H1 (cell line): ENCODE measurements around the gene ATP6V1B1. TPM values are rescaled to one million over a fixed set of nuclear protein-coding genes. Genes with fewer than 3 reads are reported as not detected.

Source experiments
- CTCF ChIA-PET: fragments of 300-600 bp; sonication (Branson Sonifier 250); formaldehyde crosslinking; loops from one replicate; lab custom pipeline; 2021; ENCODE audit not compliant: partially characterized antibody; lab: Charles Lee
- POLR2A ChIA-PET: fragments of 300-600 bp; sonication (Branson Sonifier 250); formaldehyde crosslinking; loops from one replicate; lab custom pipeline; 2021; ENCODE audit warnings: inconsistent platforms; ENCODE audit not compliant: partially characterized antibody; lab: Charles Lee
- DNase-seq, 2 experiments: peaks; one replicate each; pipeline versions ENCODE4 v3.0.0 to v3.0.0-alpha.2; 2010 to 2022; ENCODE audit warnings: low spot score in 2 of 2, low read depth in 1 of 2, mixed read lengths in 1 of 2
- FAIRE-seq: peaks from 2 replicates; lab custom pipeline; 2011; peaks lifted over from hg19 to GRCh38; lab: Jason Lieb, UNC
- H2AFZ ChIP-seq: 2 replicates; pipeline ENCODE4 v1.8.1; 2012; ENCODE audit warnings: low read length, inconsistent platforms
- H2AK5ac ChIP-seq: 2 replicates; pipeline ENCODE4 v1.6.1; 2013; ENCODE audit warnings: low read depth, low read length
- H2BK120ac ChIP-seq: replicated peaks from 2 replicates; pipeline ENCODE3; 2013; ENCODE audit warnings: low read depth, low read length, inconsistent platforms
- H2BK12ac ChIP-seq: 2 replicates; pipeline ENCODE4 v1.6.1; 2013; ENCODE audit warnings: low read depth, low read length
- H2BK15ac ChIP-seq: 2 replicates; pipeline ENCODE4 v1.6.1; 2013; ENCODE audit warnings: low read length
- H2BK20ac ChIP-seq: 2 replicates; pipeline ENCODE4 v1.6.1; 2013; ENCODE audit warnings: low read length
- H2BK5ac ChIP-seq: 2 replicates; pipeline ENCODE4 v1.6.1; 2013; ENCODE audit warnings: low read depth, low read length
- H3K14ac ChIP-seq: 2 replicates; pipeline ENCODE4 v1.6.1; 2013; ENCODE audit warnings: inconsistent platforms; ENCODE audit not compliant: insufficient read length
- H3K18ac ChIP-seq: 2 replicates; pipeline ENCODE4 v1.6.1; 2013; ENCODE audit warnings: low read length; ENCODE audit errors: extremely low read depth
- H3K23ac ChIP-seq: 2 replicates; pipeline ENCODE4 v1.6.1; 2013; ENCODE audit warnings: inconsistent platforms; ENCODE audit not compliant: insufficient read length
- H3K23me2 ChIP-seq: 2 replicates; pipeline ENCODE4 v1.6.1; 2013; ENCODE audit warnings: low read depth, low read length
- H3K27ac ChIP-seq: 2 replicates; pipeline ENCODE4 v1.6.1; 2011; ENCODE audit warnings: low read depth, low read length, inconsistent platforms
- H3K27me3 ChIP-seq, 4 experiments: replicated peaks in 1 of 4; 1 replicate in 1 of 4; 2 replicates in 3 of 4; pipeline versions ENCODE4 v1.6.1 to v1.8.1; 2011 to 2013; ENCODE audit warnings: low read length in 3 of 4, mild to moderate bottlenecking in 3 of 4, inconsistent platforms in 2 of 4, mixed read lengths in 2 of 4, moderate library complexity in 1 of 4; ENCODE audit not compliant: control insufficient read depth in 3 of 4, insufficient read depth in 3 of 4; ENCODE audit errors: extremely low read depth in 1 of 4
- H3K36me3 ChIP-seq, 4 experiments: 2 replicates each; pipeline versions ENCODE4 v1.6.1 to v1.8.1; 2011 to 2013; ENCODE audit warnings: mild to moderate bottlenecking in 4 of 4, low read length in 3 of 4, moderate library complexity in 2 of 4, control low read depth in 1 of 4, inconsistent platforms in 1 of 4; ENCODE audit not compliant: insufficient read depth in 4 of 4, control insufficient read depth in 2 of 4
- H3K4ac ChIP-seq: replicated peaks from 2 replicates; pipeline ENCODE3; 2013; ENCODE audit warnings: low read length, low read depth, mixed read lengths, inconsistent platforms; ENCODE audit not compliant: insufficient read length
- H3K4me1 ChIP-seq, 4 experiments: replicated peaks in 1 of 4; 1 replicate in 1 of 4; 2 replicates in 3 of 4; pipeline versions ENCODE4 v1.6.1 to v1.8.1; 2011 to 2013; ENCODE audit warnings: low read length in 3 of 4, inconsistent platforms in 2 of 4, mixed read lengths in 1 of 4; ENCODE audit not compliant: insufficient read depth in 4 of 4, control insufficient read depth in 3 of 4
- H3K4me2 ChIP-seq, 2 experiments: 2 replicates each; pipeline versions ENCODE4 v1.6.1 to v1.8.1; 2011 to 2013; ENCODE audit warnings: low read depth in 2 of 2, low read length in 2 of 2, control low read depth in 1 of 2, inconsistent platforms in 1 of 2, mild to moderate bottlenecking in 1 of 2; ENCODE audit not compliant: insufficient read depth in 1 of 2
- H3K4me3 ChIP-seq, 4 experiments: fragments of 200-600, 300-600 bp in 1 of 4; sonication (generic), shearing (Covaris generic), sonication (Bioruptor Twin) in 1 of 4; 2 replicates each; pipeline versions ENCODE4 v1.5.1 to v1.8.1; 2011 to 2016; ENCODE audit warnings: low read length in 4 of 4, low read depth in 3 of 4, control low read depth in 2 of 4, inconsistent platforms in 2 of 4, mild to moderate bottlenecking in 2 of 4, mixed read lengths in 1 of 4, moderate library complexity in 1 of 4; ENCODE audit not compliant: insufficient read depth in 2 of 4; ENCODE audit errors: extremely low read depth in 1 of 4
- H3K56ac ChIP-seq: replicated peaks from 2 replicates; pipeline ENCODE3; 2013; ENCODE audit warnings: low read depth, mild to moderate bottlenecking, mixed read lengths, low read length, inconsistent platforms; ENCODE audit not compliant: insufficient read length
- H3K79me1 ChIP-seq: 2 replicates; pipeline ENCODE4 v1.6.1; 2013; ENCODE audit warnings: low read depth, low read length, control low read depth
- H3K79me2 ChIP-seq, 2 experiments: 2 replicates each; pipeline versions ENCODE4 v1.6.1 to v1.8.1; 2012 to 2013; ENCODE audit warnings: low read length in 2 of 2, mild to moderate bottlenecking in 2 of 2, inconsistent platforms in 1 of 2; ENCODE audit not compliant: insufficient read depth in 2 of 2, control insufficient read depth in 1 of 2
- H3K9ac ChIP-seq, 4 experiments: replicated peaks in 1 of 4; 1 replicate in 1 of 4; 2 replicates in 3 of 4; pipeline versions ENCODE4 v1.6.1 to v1.8.1; 2011 to 2013; ENCODE audit warnings: low read depth in 3 of 4, low read length in 3 of 4, control low read depth in 2 of 4, mild to moderate bottlenecking in 2 of 4, moderate library complexity in 2 of 4, inconsistent platforms in 1 of 4; ENCODE audit errors: extremely low read depth in 1 of 4
- H3K9me3 ChIP-seq, 2 experiments: 2 replicates each; pipeline versions ENCODE4 v1.6.1 to v1.8.1; 2012 to 2013; ENCODE audit warnings: mild to moderate bottlenecking in 2 of 2, moderate library complexity in 2 of 2, control low read depth in 1 of 2, inconsistent platforms in 1 of 2, low read depth in 1 of 2, low read length in 1 of 2, mixed read lengths in 1 of 2; ENCODE audit not compliant: insufficient read depth in 2 of 2
- H4K20me1 ChIP-seq, 2 experiments: replicated peaks in 1 of 2; 2 replicates each; pipeline versions ENCODE3 to v1.8.1; 2011 to 2013; ENCODE audit warnings: inconsistent platforms in 2 of 2, low read length in 2 of 2, mild to moderate bottlenecking in 1 of 2; ENCODE audit not compliant: insufficient read depth in 2 of 2, control insufficient read depth in 1 of 2
- H4K5ac ChIP-seq: 2 replicates; pipeline ENCODE4 v1.6.1; 2013; ENCODE audit warnings: low read length, low read depth, mixed read lengths, inconsistent platforms; ENCODE audit not compliant: insufficient read length
- H4K8ac ChIP-seq: 2 replicates; pipeline ENCODE4 v1.8.0; 2013; ENCODE audit warnings: mild to moderate bottlenecking, moderate library complexity, low read length, inconsistent platforms; ENCODE audit not compliant: insufficient read depth; ENCODE audit errors: extremely low read depth
- H4K91ac ChIP-seq: replicated peaks from 2 replicates; pipeline ENCODE3; 2013; ENCODE audit warnings: low read length, mixed read lengths, inconsistent platforms; ENCODE audit not compliant: insufficient read length
- ASH2L ChIP-seq: fragments of 200-600, 300-600 bp; sonication (generic); IDR thresholded peaks from one replicate; pipeline ENCODE4 v1.7.1; 2017; ENCODE audit warnings: low read length
- BACH1 ChIP-seq: IDR thresholded peaks from 2 replicates; pipeline ENCODE4 v1.6.1; 2012; ENCODE audit warnings: low read length, improper control_type of control experiment
- BCL11A ChIP-seq, 2 experiments: IDR thresholded peaks; one replicate each; pipeline ENCODE4 v1.6.1; 2011; ENCODE audit warnings: low read depth in 2 of 2, low read length in 2 of 2, mild to moderate bottlenecking in 2 of 2
- CBX5 ChIP-seq: fragments of 300-800, 300-1000 bp; sonication (generic); IDR thresholded peaks from 2 replicates; pipeline ENCODE4 v1.7.1; 2016; ENCODE audit warnings: antibody characterized with exemption, low read length, low read depth
- SAP30 ChIP-seq: fragments of 300-600 bp; sonication (generic); IDR thresholded peaks from 2 replicates; pipeline ENCODE4 v1.7.1; 2012; ENCODE audit warnings: low read length, moderate library complexity, mild to moderate bottlenecking, inconsistent platforms; ENCODE audit not compliant: insufficient read depth, insufficient replicate concordance
- SIN3A ChIP-seq, 2 experiments: IDR thresholded peaks in 1 of 2; conservative IDR thresholded peaks in 1 of 2; 2 replicates each; pipeline ENCODE4 v1.6.1; 2011 to 2012; ENCODE audit warnings: low read length in 2 of 2, improper control_type of control experiment in 1 of 2, low read depth in 1 of 2, mild to moderate bottlenecking in 1 of 2
- SP1 ChIP-seq: IDR thresholded peaks from 2 replicates; pipeline ENCODE4 v1.6.1; 2011; ENCODE audit warnings: low read depth, low read length
- SRF ChIP-seq: IDR thresholded peaks from 2 replicates; pipeline ENCODE4 v1.6.1; 2011; ENCODE audit warnings: mild to moderate bottlenecking, low read depth, low read length, moderate library complexity
- SUZ12 ChIP-seq: fragments of 200-600 bp; sonication (generic); IDR thresholded peaks from 2 replicates; pipeline ENCODE4 v1.6.1; 2012; ENCODE audit warnings: mild to moderate bottlenecking, inconsistent platforms, low read length, moderate library complexity, mixed read lengths
- USF2 ChIP-seq: IDR thresholded peaks from 2 replicates; pipeline ENCODE4 v1.6.1; 2011; ENCODE audit warnings: low read length, improper control_type of control experiment
- WGBS, 2 experiments: shearing (Covaris generic) in 1 of 2; methylation state at CpG; one replicate each; pipeline versions ENCODE4 v1.1.6 to v1.1.7; 2013 to 2015; ENCODE audit warnings: low lambda C conversion rate in 2 of 2, mixed read lengths in 2 of 2, inconsistent platforms in 1 of 2, low coverage in 1 of 2, missing lambda C conversion rate in 1 of 2; ENCODE audit not compliant: insufficient replicate concordance in 2 of 2, insufficient coverage in 1 of 2, insufficient read length in 1 of 2; ENCODE audit errors: extremely low coverage in 1 of 2, missing lambda C conversion rate in 1 of 2; 5-methylcytosine and 5-hydroxymethylcytosine counted together
- polyA plus RNA-seq, 7 experiments: library from polyadenylated mRNA; depleted of rRNA in 3 of 7; stranded (reverse) in 5 of 7; unstranded in 2 of 7; fragments of >200 nt in 5 of 7; fragments of 200-250 nt in 2 of 7; gene quantifications; 1 replicate in 5 of 7; 2 replicates in 1 of 7; 4 replicates in 1 of 7; pipeline versions ENCODE4 v1.2.1 to v1.2.3, GENCODE V29; 2011 to 2013; ENCODE audit warnings: missing spikeins in 2 of 7, mixed read lengths in 2 of 7
- total RNA-seq: library from RNA; stranded (reverse); fragmentation: NEBNext Ultra II Directional; extraction: Animal tissue kit (Norgen Biotek cat#: 25700); gene quantifications from 2 replicates; pipeline ENCODE4 v1.2.1, GENCODE V29; 2021

ATP6V1B1 gene
- total and polyA plus RNA-seq, 2 of the 8 experiments (the other 6 are each of a cell fraction or from before 2014, with no cell fraction given), result not detected

GRCh38 chr2:70901227-70902066 lies 34.3 kb upstream of the ATP6V1B1 start:
- Histone ChIP-seq H4K91ac (no peak overlapping the region), H3K79me1 (no peaks in the 10 kb centered on the region), H2AK5ac (no peak overlapping the region), H3K4ac (no peak overlapping the region), H3K18ac (peak overlapping the region; percentile 85; the same call in 1 of the 2 replicates), H2BK120ac (no peak overlapping the region), H3K27me3 (peaks cover 98 to 99% (median 99%) of the 10 kb centered on the region in 4 experiments), H2BK5ac (peak overlapping the region; percentile 30; the same call in 1 of the 2 replicates), H3K4me1 (peaks cover 0 to 34% (median 25%) of the 10 kb centered on the region in 4 experiments; a peak in 6 of 7 replicates), H2BK15ac (peak overlapping the region; percentile 99; the same call in 1 of the 2 replicates), H4K20me1 (peaks cover 24 to 41% of the 10 kb centered on the region in 2 experiments), H2BK20ac (peak overlapping the region; percentile 61; the same call in 1 of the 2 replicates), H3K56ac (no peak overlapping the region), H3K36me3 (no peaks in the 10 kb centered on the region), H3K14ac (no peak overlapping the region), H3K23ac (no peak overlapping the region), H4K5ac (no peak overlapping the region), H4K8ac (peak overlapping the region; percentile 35; the same call in 1 of the 2 replicates), H3K4me2 (peak overlapping the region; percentile 81 to 88), H3K9ac (no peak overlapping the region), H3K27ac (no peak overlapping the region), H2BK12ac (peak overlapping the region; percentile 60; the same call in 1 of the 2 replicates), H2AFZ (0 out of 2 replicates have a peak overlapping the region, but pooled peaks have one; percentile 37), H3K23me2 (peaks cover 16% of the 10 kb centered on the region), H3K9me3 (no peaks in the 10 kb centered on the region), H3K79me2 (no peaks in the 10 kb centered on the region), H3K4me3 (peak overlapping the region; percentile 24 to 60 (median 40))
- no peak for FAIRE-seq
- WGBS, 2 experiments, result 2% methylated on average over 61 of the region's 79 CpGs; no CpG with 5 or more reads in 1 of the 2 experiments
- CTCF ChIA-PET, result interaction anchor here (0.5 to 1.9 kb wide), 4 partner anchors 30 to 76 kb away, joined by 3 to 5 read pairs (median 4); no protein-coding TSS in a partner anchor
- DNase-seq, result peak in 1 of 2 experiments; percentile 83
- POLR2A ChIA-PET, result interaction anchor here (0.8 kb wide), 1 partner anchor 14 kb away, joined by 4 read pairs; no protein-coding TSS in a partner anchor
- TF ChIP-seq ASH2L, result peak; percentile 28
- no peak for TF ChIP-seq BCL11A (IDR thresholded peaks at IDR 0.05; ENCODE audit: low read depth in 2 of 2, low read length in 2 of 2)
- TF ChIP-seq SIN3A (conservative IDR thresholded peaks at IDR 0.05 in 1 of 2, IDR thresholded peaks at IDR 0.05 in 1 of 2; ENCODE audit: low read depth in 1 of 2, low read length in 2 of 2), result no peak
- peak; percentile 19; the same call in 1 of the 2 replicates for TF ChIP-seq BACH1
- TF ChIP-seq SAP30, result no peak
- TF ChIP-seq SP1, result no peak
- peak; percentile 96 for TF ChIP-seq SUZ12
- no peak for TF ChIP-seq CBX5
- TF ChIP-seq USF2, result no peak
- no peak for TF ChIP-seq SRF
